ENCODE measurements around the gene REEP1.
"Not testable (repeated sequence)": the region's sequence is repeated elsewhere in the genome, so short reads cannot be mapped to it uniquely, and the experiment has no call there.

REEP1 gene

GRCh38 chr2:86223140-86223926 is 114.1 kb downstream of the REEP1 start:
- peak; percentile 85 for DNase-seq

DNA sequence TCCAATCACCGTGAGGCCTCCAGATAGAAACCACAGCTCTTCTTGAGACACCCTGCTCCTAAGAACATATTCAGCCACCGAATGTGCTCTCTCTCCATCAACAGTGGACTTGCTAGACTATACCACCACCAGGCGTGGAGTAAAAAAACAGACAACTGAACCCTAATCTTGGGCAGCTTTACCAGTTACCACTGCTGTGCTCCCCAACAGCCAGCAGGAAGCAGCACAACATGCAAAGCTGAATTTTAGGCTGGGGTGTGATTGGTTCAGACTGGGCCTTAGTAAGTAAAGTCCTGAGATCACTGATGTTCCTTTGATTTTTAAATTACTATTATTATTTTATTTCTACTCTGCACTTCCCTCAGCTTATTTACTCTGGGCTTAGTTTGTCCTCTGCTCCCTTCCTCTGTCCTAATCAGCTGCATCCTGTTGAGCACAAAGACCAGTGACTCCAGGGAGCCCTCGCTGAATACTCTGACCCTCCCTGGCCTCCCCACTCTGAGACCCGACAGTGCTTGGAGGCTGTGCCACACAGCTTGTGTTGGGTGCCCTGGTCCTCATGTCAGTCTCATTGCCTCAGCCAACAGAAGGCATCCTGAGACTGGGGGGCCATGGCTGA is 116.3 kb downstream of the REEP1 start:
- peak; percentile 57 for DNase-seq

- DNase-seq: no peak
Measured at GRCh38 chr2:86219896-86220295, 117.5 kb downstream of the REEP1 start.

GRCh38 chr2:86218124-86218523 is 119.3 kb downstream of the REEP1 start:
- DNase-seq: no peak

GRCh38 chr2:86216575-86217555 is 120.6 kb downstream of the REEP1 start:
- peak; percentile 81 for DNase-seq

DNA sequence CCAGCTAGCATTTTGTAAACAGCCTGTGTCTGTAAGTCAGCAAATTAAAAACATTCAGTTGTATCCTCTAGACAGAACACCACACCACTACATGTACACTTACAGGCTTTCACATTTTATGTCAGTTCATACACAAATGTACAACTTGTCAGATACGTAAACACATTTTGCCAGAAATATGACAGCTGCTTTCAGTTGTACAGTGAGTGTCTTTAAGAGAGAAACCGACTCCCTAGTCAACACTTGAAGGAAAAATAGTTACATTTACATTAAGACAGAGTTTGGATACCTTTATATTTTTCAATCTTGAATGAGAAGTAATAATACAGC is 123.0 kb downstream of the REEP1 start:
- no peak for DNase-seq

- no peak for DNase-seq
Measured at GRCh38 chr2:86213699-86214502, 123.5 kb downstream of the REEP1 start.

DNA sequence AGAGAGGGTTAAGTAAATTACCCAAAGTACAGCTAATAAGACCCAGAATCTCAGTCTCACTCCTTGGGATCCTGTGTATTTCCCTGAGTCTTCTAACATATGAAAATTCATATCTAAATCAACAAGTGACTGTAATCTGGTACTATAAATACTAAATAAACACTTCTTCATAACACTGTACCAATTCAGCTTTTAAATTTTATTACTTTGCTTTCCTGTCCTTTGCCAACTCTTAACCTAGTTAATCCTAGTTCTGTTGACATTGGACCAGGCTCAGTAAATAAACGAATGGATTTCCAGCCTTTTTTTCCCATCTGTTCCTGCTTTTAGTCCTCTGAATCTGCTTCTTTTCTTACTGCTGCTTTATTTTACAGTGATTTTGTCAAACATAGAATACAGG is 124.4 kb downstream of the REEP1 start:
- DNase-seq: no peak

GRCh38 chr2:86211796-86212188 is 125.6 kb downstream of the REEP1 start:
- DNase-seq: no peak

DNA sequence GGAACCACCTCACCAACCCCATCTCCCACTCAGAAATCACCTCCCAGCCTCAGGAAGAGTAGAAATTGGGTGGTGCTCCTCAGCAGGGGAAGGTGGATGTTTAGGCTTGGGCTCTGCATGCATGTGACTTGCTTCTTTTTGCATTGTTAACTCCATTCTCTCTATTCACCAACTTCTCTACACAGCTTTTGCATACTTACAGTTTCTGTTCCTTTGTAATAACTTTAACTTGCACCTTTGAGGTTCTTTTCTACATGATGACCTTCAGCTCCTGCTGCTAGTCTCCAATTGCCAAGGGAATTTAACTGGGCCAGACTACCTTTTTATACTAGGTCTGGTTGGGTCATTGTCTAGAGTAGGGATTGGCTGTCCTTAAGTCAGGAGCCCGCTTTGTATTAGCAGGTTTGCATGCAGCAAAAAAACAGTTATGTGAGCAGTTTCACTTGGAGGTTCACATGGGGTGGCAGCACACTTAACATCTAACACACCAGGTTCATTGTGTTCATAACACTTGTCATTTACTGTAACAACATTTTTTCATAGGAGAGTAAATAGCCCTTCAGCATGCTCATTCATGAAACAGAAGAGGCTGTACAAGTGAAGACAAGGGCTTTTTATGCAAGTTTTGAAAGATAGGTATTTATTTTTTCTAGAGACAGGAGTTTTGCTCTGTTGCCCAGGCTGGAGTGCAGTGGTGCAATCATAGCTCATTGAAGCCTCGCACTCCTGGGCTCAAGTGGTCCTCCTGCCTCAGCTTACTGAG is 126.2 kb downstream of the REEP1 start:
- no peak for DNase-seq

DNA sequence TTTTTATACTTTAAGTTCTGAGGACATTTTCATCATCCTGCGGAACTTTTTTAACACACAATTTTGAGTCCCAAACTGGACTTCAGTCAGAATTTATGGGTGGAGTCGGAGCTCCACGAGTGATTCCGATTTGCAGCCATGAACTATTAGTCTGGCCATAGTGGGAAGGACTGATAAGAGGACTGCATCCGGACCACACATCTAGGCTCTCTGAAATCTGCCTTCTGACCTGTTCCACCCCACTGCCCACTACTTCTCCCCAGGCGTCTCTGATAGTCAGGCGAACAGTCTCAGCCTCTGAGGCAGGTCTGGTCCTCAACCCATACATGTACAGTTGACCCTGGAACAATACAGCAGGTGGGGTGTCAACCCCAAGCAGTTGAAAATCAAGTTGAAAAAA is 133.0 kb downstream of the REEP1 start:
- no peak for DNase-seq

- DNase-seq: no peak
Measured at GRCh38 chr2:86203614-86204013, 133.8 kb downstream of the REEP1 start.

DNA sequence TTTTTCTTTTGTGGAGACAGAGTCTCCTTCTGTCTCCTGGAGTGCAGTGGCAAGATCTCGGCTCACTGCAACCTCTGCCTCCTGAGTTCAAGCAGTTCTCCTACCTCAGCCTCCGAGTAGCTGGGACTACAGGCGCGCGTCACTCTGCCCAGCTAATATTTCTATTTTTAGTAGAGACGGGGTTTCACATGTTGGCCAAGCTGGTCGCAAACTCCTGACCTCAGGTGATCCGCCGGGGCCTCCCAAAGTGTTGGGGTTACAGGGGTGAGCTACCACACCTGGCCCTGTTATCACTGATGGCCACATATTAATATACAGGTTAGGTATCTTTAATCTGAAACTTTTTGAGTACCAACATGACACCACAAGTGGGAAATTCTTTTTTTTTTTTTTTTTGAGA is 134.7 kb downstream of the REEP1 start:
- DNase-seq: no peak

DNA sequence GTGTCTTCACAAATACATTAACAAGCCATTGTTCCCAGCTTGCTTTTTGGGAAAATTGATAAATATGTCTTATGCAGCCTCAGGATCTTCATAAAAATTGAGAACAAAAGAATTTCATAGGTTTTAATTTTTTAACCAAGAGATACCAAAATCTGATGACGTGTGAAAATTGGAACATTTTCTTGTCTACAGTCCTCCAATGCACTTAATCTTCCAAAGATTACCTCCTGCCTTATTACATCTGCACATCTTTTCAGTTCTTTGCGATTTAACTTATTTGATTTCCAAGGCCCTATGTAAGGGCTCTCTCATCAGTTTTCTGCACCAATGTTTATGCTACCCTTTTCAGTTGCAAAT is 135.1 kb downstream of the REEP1 start:
- DNase-seq: no peak

DNA sequence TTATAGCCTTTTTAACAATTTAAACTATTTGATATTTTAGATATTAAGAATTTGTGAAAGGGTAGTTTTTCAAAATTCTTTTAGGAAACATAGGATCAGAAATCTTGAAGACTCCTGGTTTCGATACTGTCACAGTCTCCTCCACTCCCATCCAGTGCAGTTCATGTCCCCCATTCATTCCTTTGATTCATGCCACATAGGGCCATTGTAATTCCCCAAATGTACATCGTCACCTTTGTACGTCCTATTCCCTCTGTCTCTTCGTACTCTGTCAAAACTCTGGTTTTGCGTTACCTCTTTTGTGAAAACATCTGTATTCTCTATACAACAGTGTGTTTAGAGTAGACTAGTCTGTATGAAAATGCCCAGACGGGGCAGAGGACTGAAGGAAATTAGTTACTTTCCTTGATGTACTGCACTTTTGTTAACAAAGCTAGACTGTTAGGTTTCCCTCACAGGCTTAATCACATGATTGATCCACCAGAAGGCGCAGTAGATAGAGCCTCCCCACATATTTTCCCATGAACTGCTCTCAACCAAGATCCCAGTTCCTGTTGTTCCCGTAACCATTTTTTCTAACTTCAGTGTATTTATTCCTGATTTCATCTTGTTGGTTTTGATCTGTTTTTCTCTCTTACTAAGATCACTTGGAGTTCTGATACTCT is 135.6 kb downstream of the REEP1 start:
- peak; percentile 10 for DNase-seq

DNA sequence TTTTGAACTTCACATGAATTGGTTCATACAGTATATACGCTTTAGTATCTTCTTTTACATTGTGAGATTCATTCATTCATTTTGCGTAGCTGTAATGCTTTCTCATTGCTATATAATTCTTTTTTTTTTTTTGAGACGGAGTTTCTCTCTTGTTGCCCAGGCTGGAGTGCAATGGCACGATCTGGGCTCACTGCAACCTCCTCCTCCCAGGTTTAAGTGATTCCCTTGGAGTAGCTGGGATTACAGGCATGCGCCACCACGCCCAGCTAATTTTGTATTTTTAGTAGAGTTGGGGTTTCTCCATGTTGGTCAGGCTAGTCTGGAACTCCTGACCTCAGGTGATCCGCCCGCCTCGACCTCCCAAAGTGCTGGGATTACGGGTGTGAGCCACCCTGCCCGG is 136.9 kb downstream of the REEP1 start:
- not testable (repeated sequence) for DNase-seq

- DNase-seq: no peak
Measured at GRCh38 chr2:86199834-86200177, 137.6 kb downstream of the REEP1 start.

GRCh38 chr2:86195808-86196387 is 141.5 kb downstream of the REEP1 start:
- peak; percentile 5 for DNase-seq

- peak; percentile 97 for DNase-seq
Measured at GRCh38 chr2:86195055-86195807, 142.2 kb downstream of the REEP1 start, which contains the start of gene IMMT. IMMT (minus strand) TSS chr2:86195462; CDS start chr2:86195382, 80 bp downstream.

GRCh38 chr2:86194751-86195054 is 142.7 kb downstream of the REEP1 start:
- no peak for DNase-seq
